ENCODE measurements around the gene MFAP5. TPM values are rescaled to one million over a fixed set of nuclear protein-coding genes. Genes with fewer than 3 reads are reported as not detected.
"Not testable (repeated sequence)": the region's sequence is repeated elsewhere in the genome, so short reads cannot be mapped to it uniquely, and the experiment has no call there.

Gene MFAP5
- total and polyA plus RNA-seq, 8 donors = 0.35 to 12.0 (median 1.1) TPM

DNA sequence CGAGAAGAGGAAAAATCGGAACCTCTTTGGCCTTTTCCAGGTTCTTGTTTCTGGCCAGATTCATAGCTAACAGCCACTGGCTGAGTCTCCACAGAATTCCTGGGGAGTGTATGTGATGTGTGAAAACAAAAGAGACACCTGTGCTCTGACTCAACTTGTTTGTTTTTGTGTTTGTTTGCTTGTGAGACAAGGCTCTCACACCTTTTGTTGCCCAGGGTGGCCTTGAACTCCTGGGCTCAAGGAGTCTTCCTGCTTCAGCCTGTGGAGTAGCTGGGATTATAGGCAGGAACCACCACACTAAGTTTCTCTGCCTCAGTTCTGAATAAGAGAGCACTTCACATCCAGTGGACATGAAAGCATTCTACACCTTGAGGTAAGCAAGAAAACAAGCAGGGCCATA is 22.7 kb downstream of the MFAP5 start:
- Histone ChIP-seq H3K27ac (no peak overlapping the region), H3K27me3 (no peaks in the 10 kb centered on the region), H3K36me3 (no peaks in the 10 kb centered on the region), H3K4me3 (no peak overlapping the region), H3K9me3 (no peaks in the 10 kb centered on the region), H3K4me1 (no peaks in the 10 kb centered on the region)
- intact Hi-C loops (cut with DNase I) = no loop called here
- ATAC-seq (no peak), DNase-seq (no peak)
- TF ChIP-seq, protein P1, sequence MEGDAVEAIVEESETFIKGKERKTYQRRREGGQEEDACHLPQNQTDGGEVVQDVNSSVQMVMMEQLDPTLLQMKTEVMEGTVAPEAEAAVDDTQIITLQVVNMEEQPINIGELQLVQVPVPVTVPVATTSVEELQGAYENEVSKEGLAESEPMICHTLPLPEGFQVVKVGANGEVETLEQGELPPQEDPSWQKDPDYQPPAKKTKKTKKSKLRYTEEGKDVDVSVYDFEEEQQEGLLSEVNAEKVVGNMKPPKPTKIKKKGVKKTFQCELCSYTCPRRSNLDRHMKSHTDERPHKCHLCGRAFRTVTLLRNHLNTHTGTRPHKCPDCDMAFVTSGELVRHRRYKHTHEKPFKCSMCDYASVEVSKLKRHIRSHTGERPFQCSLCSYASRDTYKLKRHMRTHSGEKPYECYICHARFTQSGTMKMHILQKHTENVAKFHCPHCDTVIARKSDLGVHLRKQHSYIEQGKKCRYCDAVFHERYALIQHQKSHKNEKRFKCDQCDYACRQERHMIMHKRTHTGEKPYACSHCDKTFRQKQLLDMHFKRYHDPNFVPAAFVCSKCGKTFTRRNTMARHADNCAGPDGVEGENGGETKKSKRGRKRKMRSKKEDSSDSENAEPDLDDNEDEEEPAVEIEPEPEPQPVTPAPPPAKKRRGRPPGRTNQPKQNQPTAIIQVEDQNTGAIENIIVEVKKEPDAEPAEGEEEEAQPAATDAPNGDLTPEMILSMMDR (IDR thresholded peaks at IDR 0.05) = no peak

DNA sequence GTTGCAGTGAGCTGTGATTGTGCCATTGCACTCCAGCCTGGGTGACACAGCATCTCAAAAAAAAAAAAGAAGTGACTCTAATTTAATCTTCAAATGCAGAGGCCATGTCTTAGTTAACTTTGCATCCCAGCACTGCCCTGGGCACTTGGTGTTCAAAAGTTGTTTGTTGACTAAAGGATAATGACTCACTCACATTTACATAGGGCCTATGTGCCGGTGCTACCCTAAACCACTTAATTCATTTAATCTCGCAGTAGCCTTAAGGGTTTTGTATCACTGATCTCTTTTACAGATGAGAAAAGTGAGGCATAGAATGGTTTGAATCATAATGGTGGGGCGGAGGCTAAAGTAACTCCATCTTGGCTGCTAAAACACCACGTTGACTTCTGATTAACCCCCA is 23.7 kb downstream of the MFAP5 start:
- Histone ChIP-seq H3K9me3 (no peaks in the 10 kb centered on the region), H3K36me3 (no peaks in the 10 kb centered on the region), H3K27ac (no peak overlapping the region), H3K4me1 (no peaks in the 10 kb centered on the region), H3K27me3 (no peaks in the 10 kb centered on the region), H3K4me3 (no peak overlapping the region)
- DNase-seq (no peak), ATAC-seq (no peak)
- intact Hi-C loops (cut with DNase I) = no loop called here
- TF ChIP-seq, protein P1 (IDR thresholded peaks at IDR 0.05) = no peak

DNA sequence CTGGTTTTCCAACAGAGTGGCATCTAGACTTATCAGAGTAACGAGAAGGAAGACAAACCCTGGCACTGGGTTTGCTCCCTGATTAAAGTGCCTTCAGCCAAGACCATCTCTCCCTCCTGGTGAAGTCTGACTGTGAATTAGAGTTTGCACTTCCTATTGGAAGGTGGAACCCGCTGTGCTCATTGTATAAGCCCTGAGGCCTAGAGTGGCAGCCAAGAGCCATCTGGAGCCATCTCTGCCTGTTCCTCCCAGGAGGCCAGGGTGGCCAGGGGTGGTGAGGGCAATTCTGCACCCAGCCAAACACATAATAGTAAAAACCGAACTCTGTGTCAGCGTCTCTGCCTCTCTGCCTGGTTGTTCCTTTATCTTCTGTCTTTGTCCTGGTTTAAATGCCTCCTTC is 25.0 kb downstream of the MFAP5 start:
- DNase-seq (no peak), ATAC-seq (no peak)
- H3K9me3 ChIP-seq = no peaks in the 10 kb centered on the region
- intact Hi-C loops (cut with DNase I) = no loop called here
- no peak overlapping the region for H3K27ac ChIP-seq
- H3K27me3 ChIP-seq = no peaks in the 10 kb centered on the region
- TF ChIP-seq, protein P1 (IDR thresholded peaks at IDR 0.05) = no peak
- no peaks in the 10 kb centered on the region for H3K36me3 ChIP-seq
- H3K4me3 ChIP-seq = no peak overlapping the region
- no peaks in the 10 kb centered on the region for H3K4me1 ChIP-seq

DNA sequence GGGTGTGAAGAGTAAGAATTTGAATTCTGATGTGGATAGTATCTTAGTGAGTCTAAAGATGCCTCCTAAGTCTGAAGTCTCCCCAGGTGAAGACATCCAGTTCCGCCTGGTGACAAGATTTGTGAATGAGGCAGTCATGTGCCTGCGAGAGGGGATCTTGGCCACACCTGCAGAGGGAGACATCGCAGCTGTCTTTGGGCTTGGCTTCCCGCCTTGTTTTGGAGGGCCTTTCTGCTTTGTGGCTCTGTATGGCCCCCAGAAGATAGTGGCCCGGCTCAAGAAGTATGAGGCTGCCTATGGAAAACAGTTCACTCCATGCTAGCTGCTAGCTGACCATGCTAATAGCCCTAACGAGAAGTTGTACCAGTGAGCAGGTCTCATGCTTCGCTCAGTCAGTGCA is 25.4 kb downstream of the MFAP5 start:
- intact Hi-C loops (cut with DNase I) = no loop called here
- Histone ChIP-seq H3K9me3 (no peaks in the 10 kb centered on the region), H3K27ac (no peak overlapping the region), H3K36me3 (no peaks in the 10 kb centered on the region), H3K4me1 (no peaks in the 10 kb centered on the region), H3K4me3 (no peak overlapping the region), H3K27me3 (no peaks in the 10 kb centered on the region)
- DNase-seq = no peak
- no peak for ATAC-seq
- TF ChIP-seq, protein P1 (IDR thresholded peaks at IDR 0.05) = no peak

DNA sequence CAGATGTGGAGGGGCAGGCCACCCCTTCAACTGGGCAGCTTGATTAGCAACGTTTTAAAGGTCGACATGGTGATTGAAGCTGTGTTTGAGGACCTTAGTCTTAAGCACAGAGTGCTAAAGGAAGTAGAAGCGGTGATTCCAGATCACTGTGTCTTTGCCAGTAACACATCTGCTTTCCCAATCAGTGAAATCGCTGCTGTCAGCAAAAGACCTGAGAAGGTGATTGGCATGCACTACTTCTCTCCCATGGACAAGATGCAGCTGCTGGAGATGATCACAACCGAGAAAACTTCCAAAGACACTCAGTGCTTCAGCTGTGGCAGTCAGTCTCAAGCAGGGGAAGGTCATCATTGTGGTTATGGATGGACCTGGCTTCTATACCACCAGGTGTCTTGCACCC is 26.0 kb downstream of the MFAP5 start:
- no peaks in the 10 kb centered on the region for H3K36me3 ChIP-seq
- H3K4me1 ChIP-seq = no peaks in the 10 kb centered on the region
- H3K27me3 ChIP-seq = no peaks in the 10 kb centered on the region
- no peaks in the 10 kb centered on the region for H3K9me3 ChIP-seq
- no peak overlapping the region for H3K4me3 ChIP-seq
- ATAC-seq (no peak), DNase-seq (no peak)
- TF ChIP-seq, protein P1 (IDR thresholded peaks at IDR 0.05) = no peak
- intact Hi-C loops (cut with DNase I) = no loop called here
- H3K27ac ChIP-seq = no peak overlapping the region

DNA sequence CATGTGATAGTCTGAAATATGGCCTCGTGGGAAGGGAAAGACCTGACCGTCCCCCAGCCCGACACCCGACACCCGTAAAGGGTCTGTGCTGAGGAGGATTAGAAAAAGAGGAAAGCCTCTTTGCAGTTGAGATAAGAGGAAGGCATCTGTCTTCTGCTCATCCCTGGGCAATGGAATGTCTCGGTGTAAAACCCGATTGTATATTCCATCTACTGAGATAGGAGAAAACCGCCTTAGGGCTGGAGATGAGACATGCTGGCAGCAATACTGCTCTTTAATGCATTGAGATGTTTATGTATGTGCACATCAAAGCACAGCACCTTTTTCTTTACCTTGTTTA is 26.6 kb downstream of the MFAP5 start:
- H3K9me3 ChIP-seq; intact Hi-C loops (cut with DNase I); H3K4me1 ChIP-seq; DNase-seq; H3K36me3 ChIP-seq; H3K27me3 ChIP-seq; ATAC-seq; H3K27ac ChIP-seq; H3K4me3 ChIP-seq: not testable (repeated sequence)

DNA sequence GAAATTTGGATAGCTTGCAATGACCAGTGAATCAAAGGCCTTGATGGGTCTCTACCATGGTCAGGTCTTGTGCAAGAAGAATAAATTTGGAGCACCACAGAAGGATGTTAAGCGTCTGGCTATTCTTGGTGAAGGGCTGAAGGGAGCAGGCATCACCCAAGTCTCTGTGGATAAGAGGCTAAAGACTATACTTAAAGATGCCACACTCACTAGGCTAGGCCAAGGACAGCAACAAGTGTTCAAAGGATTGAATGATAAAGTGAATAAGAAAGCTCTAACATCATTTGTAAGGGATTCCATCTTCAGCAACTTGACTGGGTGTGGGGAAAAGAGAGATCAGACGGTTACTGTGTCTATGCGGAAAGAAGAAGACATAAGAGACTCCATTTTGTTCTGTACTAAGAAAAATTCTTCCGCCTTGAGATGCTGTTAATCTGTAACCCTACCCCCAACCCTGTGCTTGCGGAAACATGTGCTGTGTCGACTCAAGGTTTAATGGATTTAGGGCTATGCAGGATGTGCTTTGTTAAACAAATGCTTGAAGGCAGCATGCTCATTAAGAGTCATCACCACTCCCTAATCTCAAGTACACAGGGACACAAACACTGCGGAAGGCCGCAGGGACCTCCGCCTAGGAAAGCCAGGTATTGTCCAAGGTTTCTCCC is 27.2 kb downstream of the MFAP5 start:
- H3K27me3 ChIP-seq; ATAC-seq; H3K9me3 ChIP-seq; H3K36me3 ChIP-seq; H3K4me3 ChIP-seq; H3K4me1 ChIP-seq; DNase-seq; intact Hi-C loops (cut with DNase I); H3K27ac ChIP-seq: not testable (repeated sequence)
